Bronchial epithelial cell (primary cell): Measurements from ENCODE around the gene FYB1. TPM values are rescaled to one million over a fixed set of nuclear protein-coding genes. Genes with fewer than 3 reads are reported as not detected.
A peak's percentile ranks its signal among the peaks of the same experiment; 100 is the strongest.

ENCODE experiments used
- DNase-seq: peaks from one replicate; pipeline ENCODE4 v3.0.0-alpha.2; 2010; ENCODE audit warnings: low read depth
- FAIRE-seq: peaks from 2 replicates; lab custom pipeline; 2011; peaks lifted over from hg19 to GRCh38; lab: Jason Lieb, UNC
- H3K27me3 ChIP-seq: 2 replicates; pipeline ENCODE4 v1.5.1; 2011; ENCODE audit warnings: low read length; ENCODE audit not compliant: control insufficient read depth, insufficient read depth
- H3K36me3 ChIP-seq: 2 replicates; pipeline ENCODE4 v1.5.1; 2011; ENCODE audit warnings: low read length; ENCODE audit not compliant: control insufficient read depth, insufficient read depth
- H3K4me3 ChIP-seq: 2 replicates; pipeline ENCODE4 v1.5.1; 2011; ENCODE audit warnings: mild to moderate bottlenecking, low read depth, low read length, control low read depth
- total RNA-seq: library from RNA; depleted of rRNA; stranded (reverse); fragments of >200 nt; gene quantifications from 2 replicates; pipeline ENCODE4 v1.2.1, GENCODE V29; 2014
- TF ChIP-seq, protein P1 (sequence below): IDR thresholded peaks from 2 replicates; pipeline ENCODE4 v1.5.1; 2011; ENCODE audit warnings: mild to moderate bottlenecking, moderate library complexity, low read length, control low read depth, inconsistent platforms; ENCODE audit not compliant: insufficient read depth, severe bottlenecking

The FYB1 gene
- total RNA-seq, 1 donor from 2014 or later = 0.26 TPM

DNA sequence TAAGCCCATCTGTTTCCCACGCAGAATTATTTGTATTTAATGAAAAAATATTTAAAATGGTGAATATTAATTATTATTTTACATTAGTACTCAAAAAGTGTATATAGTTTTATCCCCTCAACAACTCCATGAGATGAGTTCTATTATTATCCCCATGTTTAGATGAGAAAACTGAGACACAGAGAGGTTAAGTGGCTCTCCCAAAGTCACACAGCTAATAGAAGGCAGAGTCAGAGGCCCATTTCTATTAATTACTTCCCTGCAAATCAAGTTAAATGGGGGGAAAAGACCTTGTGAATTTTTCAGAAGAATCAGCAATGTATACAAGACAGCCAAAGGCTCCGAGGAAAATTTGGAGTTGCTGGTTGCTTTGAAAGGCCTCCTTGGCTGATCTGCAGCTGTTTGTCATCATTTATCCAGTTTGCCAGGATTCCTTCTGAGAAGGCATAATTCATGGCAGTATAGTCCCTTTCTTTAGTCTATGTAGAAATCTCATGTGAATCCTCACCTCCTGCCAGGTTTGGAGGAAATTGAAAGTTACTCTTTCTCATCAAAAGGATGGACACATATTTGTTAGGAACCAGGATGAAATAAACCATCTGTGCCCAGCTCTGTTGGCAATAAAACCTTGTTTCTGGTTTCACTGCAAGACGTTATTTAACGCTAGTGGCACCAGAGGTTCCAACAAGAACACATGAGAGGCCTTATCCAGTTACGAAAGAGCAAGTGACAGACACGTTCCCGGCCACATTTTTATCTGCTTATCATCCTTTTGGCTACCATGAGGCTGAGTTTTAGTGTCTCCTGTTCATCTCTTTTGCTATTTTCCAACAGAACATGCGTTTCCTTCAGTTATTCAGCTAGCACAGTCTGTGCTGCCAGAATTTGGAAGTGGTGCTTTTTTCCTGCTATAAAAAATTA, 621 bp downstream of the FYB1 start:
- DNase-seq (no peak), FAIRE-seq (no peak)
- TF ChIP-seq, protein P1, sequence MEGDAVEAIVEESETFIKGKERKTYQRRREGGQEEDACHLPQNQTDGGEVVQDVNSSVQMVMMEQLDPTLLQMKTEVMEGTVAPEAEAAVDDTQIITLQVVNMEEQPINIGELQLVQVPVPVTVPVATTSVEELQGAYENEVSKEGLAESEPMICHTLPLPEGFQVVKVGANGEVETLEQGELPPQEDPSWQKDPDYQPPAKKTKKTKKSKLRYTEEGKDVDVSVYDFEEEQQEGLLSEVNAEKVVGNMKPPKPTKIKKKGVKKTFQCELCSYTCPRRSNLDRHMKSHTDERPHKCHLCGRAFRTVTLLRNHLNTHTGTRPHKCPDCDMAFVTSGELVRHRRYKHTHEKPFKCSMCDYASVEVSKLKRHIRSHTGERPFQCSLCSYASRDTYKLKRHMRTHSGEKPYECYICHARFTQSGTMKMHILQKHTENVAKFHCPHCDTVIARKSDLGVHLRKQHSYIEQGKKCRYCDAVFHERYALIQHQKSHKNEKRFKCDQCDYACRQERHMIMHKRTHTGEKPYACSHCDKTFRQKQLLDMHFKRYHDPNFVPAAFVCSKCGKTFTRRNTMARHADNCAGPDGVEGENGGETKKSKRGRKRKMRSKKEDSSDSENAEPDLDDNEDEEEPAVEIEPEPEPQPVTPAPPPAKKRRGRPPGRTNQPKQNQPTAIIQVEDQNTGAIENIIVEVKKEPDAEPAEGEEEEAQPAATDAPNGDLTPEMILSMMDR = no peak
- H3K36me3 ChIP-seq = no peaks in the 10 kb centered on the region
- H3K4me3 ChIP-seq = no peak overlapping the region
- no peaks in the 10 kb centered on the region for H3K27me3 ChIP-seq

DNA sequence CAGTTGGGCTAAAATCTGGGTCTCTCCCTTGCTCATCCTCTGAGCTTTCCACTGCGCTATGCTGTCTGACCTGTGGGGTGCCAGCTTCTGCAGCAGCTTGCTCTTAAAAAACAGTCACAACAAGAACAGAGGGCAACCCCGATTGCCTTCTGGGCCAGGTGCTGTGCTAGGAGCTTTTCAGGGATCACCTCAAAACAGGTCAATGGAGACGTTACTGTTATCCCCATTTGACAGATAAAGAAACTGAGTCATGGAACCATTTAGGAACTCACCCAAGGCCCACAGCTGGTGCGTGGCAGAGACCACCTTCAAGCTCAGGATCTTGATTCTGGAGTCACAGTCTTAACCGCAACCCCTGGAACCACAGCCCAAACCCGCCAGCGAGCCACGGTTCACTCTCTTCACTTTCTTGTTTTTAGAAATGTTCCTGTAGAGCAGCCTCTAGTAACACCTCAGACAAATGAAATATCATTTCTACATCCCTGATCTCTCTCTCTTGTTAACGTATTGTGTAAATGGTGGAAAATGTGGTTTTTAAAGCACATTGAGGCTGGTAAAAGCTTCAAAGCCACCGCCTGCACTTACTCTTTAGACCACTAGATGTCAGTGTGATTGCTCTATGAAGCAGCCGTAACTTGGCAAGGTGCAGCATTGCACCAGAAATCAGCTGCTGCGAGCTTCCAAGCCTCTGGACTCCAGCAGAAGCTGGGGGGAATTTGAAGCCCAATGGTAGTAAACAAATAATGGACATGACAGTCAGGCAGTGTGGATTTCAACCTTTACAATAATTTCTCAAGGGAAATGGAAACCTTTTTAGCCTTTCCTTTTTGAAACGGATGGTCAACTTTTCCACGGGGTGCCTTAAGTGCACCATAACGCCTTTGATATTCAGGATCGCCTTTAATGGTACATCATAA, 1.7 kb downstream of the FYB1 start:
- H3K27me3 ChIP-seq = no peaks in the 10 kb centered on the region
- no peaks in the 10 kb centered on the region for H3K36me3 ChIP-seq
- no peak overlapping the region for H3K4me3 ChIP-seq
- peak; percentile 72 for DNase-seq
- no peak for FAIRE-seq
- TF ChIP-seq, protein P1 = peak; percentile 86

DNA sequence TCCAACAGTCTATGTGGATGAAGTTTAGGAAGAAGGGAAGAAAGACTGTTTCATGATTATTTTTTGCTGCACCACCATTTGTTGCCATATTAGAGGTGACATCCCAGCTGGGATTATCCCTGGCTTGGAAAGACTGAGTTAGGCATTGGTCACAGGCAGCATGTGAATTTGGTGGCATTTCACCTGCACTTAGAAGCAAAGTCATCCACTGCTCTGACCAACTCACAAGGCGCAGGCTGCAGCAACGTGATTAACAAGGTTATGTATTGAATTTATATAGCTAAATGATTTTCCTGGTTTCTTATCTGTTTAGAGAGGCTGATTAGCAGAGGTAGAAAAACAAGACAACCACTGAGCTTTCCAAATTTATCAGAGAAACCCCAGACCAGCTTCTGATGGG, 2.7 kb downstream of the FYB1 start:
- no peaks in the 10 kb centered on the region for H3K36me3 ChIP-seq
- TF ChIP-seq, protein P1 = no peak
- no peaks in the 10 kb centered on the region for H3K27me3 ChIP-seq
- no peak overlapping the region for H3K4me3 ChIP-seq
- DNase-seq (no peak), FAIRE-seq (no peak)

DNA sequence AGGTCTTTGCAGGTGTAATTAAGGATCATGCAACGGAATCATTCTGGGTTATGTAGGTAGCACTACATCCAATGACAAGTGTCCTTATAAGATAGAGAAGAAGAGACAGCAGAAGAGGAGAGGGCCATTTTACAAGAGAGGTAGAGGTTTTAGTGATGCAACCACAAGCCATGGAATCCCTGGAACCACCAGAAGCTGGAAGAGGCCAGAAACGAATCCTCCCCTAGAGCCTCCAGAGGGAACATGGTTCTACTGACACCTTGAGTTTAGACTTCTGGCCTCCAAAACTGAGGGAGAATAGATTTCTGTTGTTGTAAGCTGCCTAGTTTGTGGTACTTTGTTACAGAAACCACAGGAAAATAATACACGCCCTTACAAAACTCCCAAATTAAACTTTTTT, 3.5 kb downstream of the FYB1 start:
- no peaks in the 10 kb centered on the region for H3K36me3 ChIP-seq
- FAIRE-seq (no peak), DNase-seq (no peak)
- no peak overlapping the region for H3K4me3 ChIP-seq
- TF ChIP-seq, protein P1 = no peak
- no peaks in the 10 kb centered on the region for H3K27me3 ChIP-seq

DNA sequence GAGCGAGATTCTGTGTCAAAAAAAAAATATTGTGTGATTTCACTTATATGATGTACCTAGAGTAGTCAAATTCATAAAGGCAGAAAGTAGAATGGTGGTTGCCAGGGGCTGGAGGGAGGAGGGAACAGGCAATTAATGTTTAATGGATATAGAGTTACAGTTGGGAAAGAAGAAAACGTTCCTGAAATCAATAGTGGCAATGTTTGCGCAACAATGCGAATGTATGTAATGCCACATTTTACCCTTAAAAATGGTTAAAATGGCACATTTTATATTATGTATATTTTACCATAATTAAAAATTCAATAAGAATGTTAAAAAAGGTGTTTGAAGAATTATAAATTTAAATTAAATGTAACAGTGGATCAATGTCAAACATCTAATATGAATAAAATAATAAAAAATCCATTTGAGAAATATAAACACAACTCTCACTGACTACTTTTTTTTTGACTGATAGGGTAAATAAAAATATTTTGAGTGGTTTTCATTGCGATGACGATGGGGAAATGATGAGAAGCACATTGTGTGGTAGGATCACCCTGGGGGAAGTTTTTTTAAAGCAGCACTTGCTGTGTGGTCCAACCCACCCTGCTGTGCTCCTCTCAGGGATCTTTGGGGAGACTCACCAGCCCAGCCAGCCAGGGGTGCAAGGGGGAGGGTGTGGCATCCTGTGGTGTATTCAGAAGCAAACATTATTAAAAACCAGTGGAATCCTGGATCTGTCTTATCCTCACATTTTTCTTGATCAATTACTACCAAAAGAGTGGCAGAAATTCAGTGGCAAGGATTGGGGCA, 4.3 kb downstream of the FYB1 start:
- no peak overlapping the region for H3K4me3 ChIP-seq
- TF ChIP-seq, protein P1 = no peak
- no peak for FAIRE-seq
- no peaks in the 10 kb centered on the region for H3K27me3 ChIP-seq
- no peak for DNase-seq
- H3K36me3 ChIP-seq = no peaks in the 10 kb centered on the region
